COLO829 (cell line): Measurements from ENCODE around the gene DOK7.

Source experiments
- DNase-seq: peaks from one replicate; pipeline ENCODE4 v3.0.0; 2012; ENCODE audit warnings: low spot score

The DOK7 gene

GRCh38 chr4:3487861-3488260 is 24.8 kb downstream of the DOK7 start:
- DNase-seq: no peak

DNA sequence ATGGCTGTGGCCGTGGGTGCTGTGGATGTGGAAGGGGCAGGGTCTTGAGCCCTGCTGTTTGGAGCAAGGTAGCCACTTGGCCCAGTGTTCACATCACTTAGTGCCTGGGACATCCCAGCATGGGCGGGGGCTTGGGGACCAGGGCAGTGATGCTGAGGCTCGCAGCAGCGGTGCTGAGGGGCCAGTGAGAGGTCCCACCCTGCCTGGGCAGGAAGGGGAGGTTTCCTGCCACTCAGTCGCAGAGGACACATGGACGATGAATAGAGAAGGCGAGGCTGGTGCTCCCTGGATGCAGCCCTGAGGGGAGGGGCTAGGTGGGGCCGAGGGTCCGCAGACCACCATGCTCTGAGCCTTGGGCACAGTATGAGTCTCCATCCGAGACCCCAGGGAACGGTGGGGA is 25.7 kb downstream of the DOK7 start:
- DNase-seq: no peak

DNA sequence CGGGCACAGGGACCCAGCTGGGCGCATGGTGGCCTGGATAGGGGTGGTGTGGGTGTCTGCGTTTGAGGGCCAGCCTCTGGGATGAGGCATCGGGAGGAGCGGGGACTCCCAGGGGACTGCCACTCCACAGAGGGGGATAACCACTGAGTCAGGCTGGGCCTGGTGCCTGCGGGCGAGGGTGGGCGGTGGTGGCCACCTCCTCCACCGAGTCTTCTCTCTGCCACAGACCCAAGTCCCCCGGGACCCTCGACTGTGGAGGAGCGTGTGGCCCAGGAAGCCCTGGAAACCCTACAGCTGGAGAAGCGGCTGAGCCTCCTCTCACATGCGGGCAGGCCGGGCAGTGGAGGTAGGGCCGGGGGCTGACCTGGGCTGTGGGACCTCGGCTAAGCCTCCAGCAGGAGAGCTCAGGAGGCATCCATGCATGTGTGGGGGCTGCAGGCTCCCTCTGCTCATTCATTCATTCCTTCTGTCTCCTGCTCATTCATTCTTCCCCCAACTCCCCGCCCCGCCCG is 26.4 kb downstream of the DOK7 start:
- no peak for DNase-seq

- DNase-seq: no peak
Measured at GRCh38 chr4:3491681-3492405, 28.7 kb downstream of the DOK7 start.

DNA sequence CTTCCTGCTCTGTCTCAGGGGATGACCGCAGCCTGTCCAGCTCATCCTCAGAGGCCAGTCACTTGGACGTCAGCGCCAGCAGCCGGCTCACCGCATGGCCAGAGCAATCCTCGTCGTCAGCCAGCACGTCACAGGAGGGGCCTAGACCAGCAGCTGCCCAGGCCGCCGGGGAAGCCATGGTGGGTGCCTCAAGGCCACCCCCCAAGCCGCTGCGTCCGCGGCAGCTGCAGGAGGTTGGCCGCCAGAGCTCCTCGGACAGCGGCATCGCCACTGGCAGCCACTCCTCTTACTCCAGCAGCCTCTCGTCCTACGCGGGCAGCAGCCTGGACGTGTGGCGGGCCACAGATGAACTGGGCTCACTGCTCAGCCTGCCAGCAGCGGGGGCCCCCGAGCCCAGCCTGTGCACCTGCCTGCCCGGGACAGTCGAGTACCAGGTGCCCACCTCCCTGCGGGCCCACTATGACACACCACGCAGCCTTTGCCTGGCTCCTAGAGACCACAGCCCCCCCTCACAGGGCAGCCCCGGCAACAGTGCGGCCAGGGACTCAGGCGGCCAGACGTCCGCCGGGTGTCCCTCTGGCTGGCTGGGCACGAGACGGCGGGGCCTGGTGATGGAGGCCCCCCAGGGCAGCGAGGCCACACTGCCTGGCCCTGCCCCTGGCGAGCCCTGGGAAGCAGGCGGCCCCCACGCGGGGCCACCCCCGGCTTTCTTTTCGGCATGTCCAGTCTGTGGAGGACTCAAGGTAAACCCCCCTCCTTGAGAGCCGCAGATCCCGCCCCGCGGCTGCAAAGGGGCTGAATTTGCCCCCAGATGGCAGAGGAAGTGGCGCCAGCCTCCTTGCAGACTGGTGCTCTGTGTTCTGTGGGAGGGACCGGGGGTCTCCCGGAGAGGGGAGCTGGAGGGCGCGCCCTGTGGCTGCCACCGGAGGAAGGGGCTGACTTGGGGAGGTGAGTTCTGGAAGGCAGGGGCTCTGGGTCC is 29.9 kb downstream of the DOK7 start:
- no peak for DNase-seq

DNA sequence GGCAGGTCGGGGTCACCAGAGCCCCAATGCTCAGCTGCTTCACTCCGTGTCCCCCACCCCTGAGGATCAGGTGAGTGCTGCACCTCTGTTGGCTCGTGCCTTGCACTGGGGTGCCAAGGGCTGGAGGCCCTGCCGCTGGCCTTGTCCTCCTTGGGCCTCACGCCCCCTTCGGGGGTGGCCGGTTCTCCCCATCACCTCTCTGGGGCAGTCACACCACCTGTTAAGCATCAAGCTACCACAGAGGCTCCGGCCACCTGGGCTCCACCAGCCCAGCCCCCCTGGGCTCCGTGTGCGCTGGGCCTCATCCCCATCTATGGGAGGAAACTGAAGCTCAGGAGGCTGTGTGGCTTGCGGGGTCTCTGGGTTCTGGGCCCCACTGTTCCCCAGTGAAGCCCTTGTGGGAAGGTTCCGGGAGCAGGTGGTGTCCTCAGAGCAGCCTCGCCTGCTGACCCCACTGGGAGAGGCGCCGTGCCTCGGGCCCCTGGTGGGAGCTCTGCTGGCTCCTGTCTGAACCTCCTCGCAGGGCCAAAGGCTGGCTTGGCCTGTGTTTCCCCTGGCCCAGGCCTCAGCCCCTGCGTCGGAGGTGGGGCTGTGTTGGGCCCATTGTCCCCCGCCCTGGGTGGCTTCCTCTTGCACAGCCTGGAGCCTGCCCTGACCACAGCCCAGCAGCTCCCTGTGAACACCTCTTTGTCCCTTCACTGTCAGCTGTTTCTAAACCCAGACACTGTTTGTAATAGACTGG is 30.8 kb downstream of the DOK7 start:
- DNase-seq: no peak

GRCh38 chr4:3494462-3494871 is 31.4 kb downstream of the DOK7 start:
- DNase-seq: no peak

DNA sequence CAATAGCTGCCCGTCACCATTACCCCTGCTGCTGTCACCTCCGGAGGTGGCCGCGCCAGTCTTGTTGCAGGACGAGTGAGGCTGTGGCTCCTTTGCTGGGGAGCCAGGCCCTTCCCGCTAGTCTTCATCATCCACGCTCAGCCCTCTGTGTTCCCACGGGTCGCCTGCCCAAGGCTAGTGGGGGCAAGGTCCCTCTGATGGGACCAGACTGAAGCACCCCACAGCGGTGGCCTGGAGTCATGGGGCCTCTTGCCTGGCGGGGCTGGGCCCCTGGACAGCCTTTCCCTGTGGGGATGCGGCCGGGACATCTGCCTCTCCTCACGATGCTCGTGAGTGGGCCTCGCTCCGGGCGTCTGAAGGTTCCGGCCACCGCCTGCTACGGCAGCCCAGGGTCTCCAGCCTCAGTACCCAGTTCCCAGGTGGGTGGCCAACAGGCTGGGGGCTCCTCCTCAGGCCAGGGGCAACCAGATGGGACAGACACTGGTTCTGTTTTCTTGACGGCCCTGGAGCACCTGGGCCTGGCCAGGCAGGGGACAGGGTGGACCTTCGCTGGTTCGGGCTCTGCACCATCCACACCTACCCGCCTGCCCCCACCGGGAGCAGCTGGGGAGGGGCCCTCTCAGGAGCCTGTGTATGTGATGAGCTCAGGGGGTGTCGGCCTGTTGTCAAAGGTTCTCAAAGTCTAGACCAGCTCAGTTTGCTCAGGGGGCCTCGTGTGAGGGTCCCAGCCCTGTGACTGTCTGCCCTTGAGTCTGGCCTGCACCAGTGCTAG is 32.3 kb downstream of the DOK7 start:
- no peak for DNase-seq

DNA sequence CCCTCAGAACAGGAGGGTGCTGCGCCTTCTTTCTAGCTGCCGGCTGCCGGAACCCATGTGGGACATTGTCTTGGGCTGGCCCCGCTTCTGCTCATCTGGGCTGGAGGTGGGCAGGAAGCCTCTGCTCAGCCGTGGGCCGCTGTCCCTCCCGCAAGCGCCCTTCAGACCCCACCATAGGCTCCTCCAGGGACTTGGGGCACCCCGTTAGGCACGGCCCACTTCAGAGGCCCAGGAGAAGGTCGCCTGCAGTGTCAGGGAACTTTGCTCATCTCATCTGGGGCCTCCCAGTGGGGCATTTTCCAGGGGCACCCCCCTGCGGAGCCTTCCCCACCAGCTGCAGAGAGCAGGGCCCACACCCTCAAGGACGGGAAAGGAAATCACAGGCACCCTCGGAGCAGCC is 32.9 kb downstream of the DOK7 start:
- DNase-seq: no peak

- no peak for DNase-seq
Measured at GRCh38 chr4:3497095-3497494, 34.0 kb downstream of the DOK7 start.

- no peak for DNase-seq
Measured at GRCh38 chr4:3497523-3498389, 34.6 kb downstream of the DOK7 start.

GRCh38 chr4:3498407-3498806 is 35.3 kb downstream of the DOK7 start:
- no peak for DNase-seq

DNA sequence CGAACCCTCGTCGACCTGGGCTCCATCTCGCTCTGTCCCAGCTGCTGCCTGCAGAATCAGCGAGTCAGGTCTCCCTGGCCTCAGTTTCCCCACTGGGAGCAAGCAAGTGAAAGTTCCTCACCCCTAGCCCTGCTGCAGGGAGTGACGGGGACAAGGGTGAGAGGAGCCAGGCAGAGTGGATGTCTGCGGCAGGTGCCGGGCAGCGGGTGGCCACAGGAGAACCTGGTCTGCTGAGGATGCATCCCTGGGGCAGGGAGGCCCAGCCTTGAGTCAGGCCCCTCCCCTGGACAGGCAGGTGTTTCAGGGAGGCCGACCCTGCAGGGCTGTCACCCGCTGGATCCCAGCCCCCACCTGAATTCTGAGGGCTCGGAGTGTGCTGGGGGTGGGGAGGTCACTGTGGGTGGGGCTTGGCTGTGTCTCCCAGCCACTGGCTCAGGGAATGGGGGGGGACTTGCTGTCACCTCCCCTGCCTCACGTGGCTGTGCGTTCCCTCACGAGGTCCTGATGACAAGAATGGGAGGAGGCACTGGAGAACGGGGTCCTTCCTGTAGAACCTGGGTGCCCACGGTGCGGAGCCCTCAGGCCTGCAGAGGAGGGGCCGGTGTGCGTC is 35.9 kb downstream of the DOK7 start:
- no peak for DNase-seq

DNA sequence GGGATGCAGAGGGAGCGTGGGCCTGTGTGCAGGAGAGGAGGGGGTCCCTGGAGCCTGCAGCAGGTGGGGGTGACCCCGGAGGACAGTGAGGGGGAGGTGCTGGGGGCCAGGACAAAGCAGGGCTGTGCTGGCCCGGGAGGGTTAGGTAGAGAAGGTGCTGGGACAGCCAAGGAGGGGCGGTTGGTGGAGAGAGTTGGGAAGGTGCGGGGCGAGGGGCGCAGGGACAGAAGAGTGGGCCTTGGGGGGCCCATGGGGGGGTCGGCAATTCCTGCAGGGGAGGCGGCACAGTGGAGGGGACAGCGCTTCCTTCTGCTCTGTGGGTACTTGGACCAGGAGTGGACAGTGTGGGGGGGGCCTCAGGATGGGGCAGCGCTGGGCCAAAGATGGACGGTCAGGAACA is 36.6 kb downstream of the DOK7 start:
- DNase-seq: no peak

- DNase-seq: no peak
Measured at GRCh38 chr4:3500111-3500510, 37.0 kb downstream of the DOK7 start.

DNA sequence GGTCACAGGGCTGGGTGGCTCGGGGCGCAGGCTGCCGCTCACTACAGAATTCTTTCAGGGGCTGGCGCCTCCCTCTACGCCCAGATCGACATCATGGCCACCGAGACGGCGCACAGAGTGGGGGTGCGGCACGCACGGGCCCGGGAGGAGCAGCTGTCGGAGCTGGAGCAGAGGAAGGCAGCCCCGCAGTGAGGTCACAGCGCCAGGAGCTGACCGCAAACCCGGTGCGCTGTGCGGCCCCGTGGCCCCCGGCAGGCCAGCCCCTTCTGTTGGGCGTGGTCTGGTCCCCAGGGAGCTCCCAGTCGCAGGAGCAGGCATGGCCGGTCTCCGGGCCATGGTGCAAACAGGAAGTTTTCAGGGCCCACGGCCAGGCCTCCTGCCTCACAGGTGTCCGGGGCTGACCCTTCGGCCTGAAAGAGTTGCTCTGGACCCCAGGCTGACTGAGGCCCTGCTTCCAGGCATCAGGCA is 37.6 kb downstream of the DOK7 start:
- no peak for DNase-seq

GRCh38 chr4:3501126-3501824 is 38.2 kb downstream of the DOK7 start:
- DNase-seq: no peak

GRCh38 chr4:3501825-3502425 is 38.8 kb downstream of the DOK7 start:
- DNase-seq: no peak
